Smooth muscle cell (in vitro differentiated cells): ENCODE data around the gene ODF2. TPM values are rescaled to one million over a fixed set of nuclear protein-coding genes. Genes with fewer than 3 reads are reported as not detected.

Experiments used
- DNase-seq: peaks from one replicate; lab custom pipeline; 2025; ENCODE audit not compliant: unreplicated experiment; lab: John Stamatoyannopoulos, UW
- H2AFZ ChIP-seq: fragments of 200-600 bp; sonication (generic); 2 replicates; pipeline ENCODE4 v1.6.0; 2016; ENCODE audit warnings: antibody characterized with exemption, low read depth, mild to moderate bottlenecking
- H3F3A ChIP-seq: fragments of 200-600 bp; sonication (generic); 2 replicates; pipeline ENCODE4 v1.6.0; 2017; ENCODE audit warnings: antibody characterized with exemption, low read depth
- H3K27ac ChIP-seq: fragments of 200-600 bp; sonication (generic); 2 replicates; pipeline ENCODE4 v1.5.1; 2016; ENCODE audit warnings: low read depth, mild to moderate bottlenecking
- H3K27me3 ChIP-seq: fragments of 200-600 bp; sonication (generic); 2 replicates; pipeline ENCODE4 v1.6.1; 2016; ENCODE audit warnings: low read depth, mild to moderate bottlenecking
- H3K36me3 ChIP-seq: fragments of 200-600 bp; sonication (generic); 2 replicates; pipeline ENCODE4 v1.5.1; 2016; ENCODE audit warnings: low read depth
- H3K4me1 ChIP-seq: fragments of 200-600 bp; sonication (generic); 2 replicates; pipeline ENCODE4 v1.5.1; 2016; ENCODE audit warnings: low read depth
- H3K4me2 ChIP-seq: fragments of 200-600 bp; sonication (generic); 2 replicates; pipeline ENCODE4 v1.6.0; 2016; ENCODE audit warnings: mild to moderate bottlenecking
- H3K4me3 ChIP-seq: fragments of 200-600 bp; sonication (generic); 2 replicates; pipeline ENCODE4 v1.5.1; 2016; ENCODE audit warnings: mild to moderate bottlenecking
- H3K79me2 ChIP-seq: fragments of 200-600 bp; sonication (generic); 2 replicates; pipeline ENCODE4 v1.6.0; 2016; ENCODE audit warnings: low read depth, mild to moderate bottlenecking
- H3K9ac ChIP-seq: fragments of 200-600 bp; sonication (generic); 2 replicates; pipeline ENCODE4 v1.6.0; 2016; ENCODE audit warnings: low read depth
- H3K9me3 ChIP-seq: fragments of 200-600 bp; sonication (generic); replicated peaks from 2 replicates; pipeline ENCODE4 v1.5.1; 2016; ENCODE audit warnings: low read depth
- H4K20me1 ChIP-seq: fragments of 200-600 bp; sonication (generic); 2 replicates; pipeline ENCODE4 v1.6.0; 2016; ENCODE audit warnings: low read depth
- WGBS: methylation state at CpG from one replicate; pipeline ENCODE4 v1.1.7; 2016; ENCODE audit warnings: low lambda C conversion rate; 5-methylcytosine and 5-hydroxymethylcytosine counted together
- polyA plus RNA-seq: library from polyadenylated mRNA; unstranded; fragments of >200 nt; fragmentation: Nextera tagmentation; extraction: Ambion mirVana; gene quantifications from 2 replicates; pipeline ENCODE4 v1.2.1, GENCODE V29; 2016
- total RNA-seq: library from RNA; depleted of rRNA; stranded (reverse); fragments of >200 nt; gene quantifications from 2 replicates; pipeline ENCODE4 v1.2.3, GENCODE V29; 2014
- TF ChIP-seq, protein P1 (sequence below): fragments of 200-600 bp; sonication (generic); IDR thresholded peaks from 2 replicates; pipeline ENCODE4 v1.5.1; 2017; ENCODE audit warnings: borderline replicate concordance, mild to moderate bottlenecking, antibody characterized with exemption; ENCODE audit not compliant: insufficient read depth, poor library complexity, severe bottlenecking

ODF2 gene
- total and polyA plus RNA-seq, 2 experiments from 2014 or later: 17.7 to 33.2 TPM

DNA sequence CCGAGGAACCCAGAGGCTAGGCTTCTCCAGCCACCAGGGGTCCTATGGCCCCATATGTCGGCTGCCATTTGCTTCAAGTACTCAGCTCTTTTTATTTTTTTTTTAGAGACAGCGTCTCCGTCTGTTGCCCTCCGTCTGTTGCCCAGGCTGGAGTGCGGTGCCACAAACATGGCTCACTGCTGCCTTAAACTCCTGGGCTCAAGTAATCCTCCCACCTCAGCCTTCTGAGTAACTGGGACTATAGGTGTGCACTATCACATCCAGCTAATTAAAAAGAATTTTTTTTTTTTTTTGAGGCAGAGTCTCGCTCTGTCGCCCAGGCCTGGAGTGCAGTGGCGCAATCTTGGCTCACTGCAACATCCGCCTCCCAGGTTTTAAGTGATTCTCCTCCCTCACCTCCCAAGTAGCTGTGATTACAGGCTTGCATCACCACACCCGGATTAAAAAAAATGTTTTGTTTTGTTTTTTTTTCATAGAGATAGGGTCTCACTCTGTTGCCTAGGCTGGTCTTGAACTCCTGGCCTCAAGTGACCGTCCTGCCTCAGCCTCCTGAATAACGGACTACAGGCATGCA is 26.2 kb upstream of the ODF2 start:
- TF ChIP-seq, protein P1, sequence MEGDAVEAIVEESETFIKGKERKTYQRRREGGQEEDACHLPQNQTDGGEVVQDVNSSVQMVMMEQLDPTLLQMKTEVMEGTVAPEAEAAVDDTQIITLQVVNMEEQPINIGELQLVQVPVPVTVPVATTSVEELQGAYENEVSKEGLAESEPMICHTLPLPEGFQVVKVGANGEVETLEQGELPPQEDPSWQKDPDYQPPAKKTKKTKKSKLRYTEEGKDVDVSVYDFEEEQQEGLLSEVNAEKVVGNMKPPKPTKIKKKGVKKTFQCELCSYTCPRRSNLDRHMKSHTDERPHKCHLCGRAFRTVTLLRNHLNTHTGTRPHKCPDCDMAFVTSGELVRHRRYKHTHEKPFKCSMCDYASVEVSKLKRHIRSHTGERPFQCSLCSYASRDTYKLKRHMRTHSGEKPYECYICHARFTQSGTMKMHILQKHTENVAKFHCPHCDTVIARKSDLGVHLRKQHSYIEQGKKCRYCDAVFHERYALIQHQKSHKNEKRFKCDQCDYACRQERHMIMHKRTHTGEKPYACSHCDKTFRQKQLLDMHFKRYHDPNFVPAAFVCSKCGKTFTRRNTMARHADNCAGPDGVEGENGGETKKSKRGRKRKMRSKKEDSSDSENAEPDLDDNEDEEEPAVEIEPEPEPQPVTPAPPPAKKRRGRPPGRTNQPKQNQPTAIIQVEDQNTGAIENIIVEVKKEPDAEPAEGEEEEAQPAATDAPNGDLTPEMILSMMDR: no peak
- H3K9ac ChIP-seq: no peak overlapping the region
- no peaks in the 10 kb centered on the region for H4K20me1 ChIP-seq
- H3K79me2 ChIP-seq: no peaks in the 10 kb centered on the region
- WGBS: 96% methylated on average over 13 of the region's 13 CpGs
- no peaks in the 10 kb centered on the region for H3K36me3 ChIP-seq
- no peaks in the 10 kb centered on the region for H3K27me3 ChIP-seq
- no peaks in the 10 kb centered on the region for H3K4me1 ChIP-seq
- no peak overlapping the region for H3K4me3 ChIP-seq
- no peak overlapping the region for H2AFZ ChIP-seq
- H3K4me2 ChIP-seq: no peak overlapping the region
- H3F3A ChIP-seq: no peaks in the 10 kb centered on the region
- no peaks in the 10 kb centered on the region for H3K9me3 ChIP-seq
- no peak for DNase-seq
- H3K27ac ChIP-seq: peak overlapping the region; percentile 61

DNA sequence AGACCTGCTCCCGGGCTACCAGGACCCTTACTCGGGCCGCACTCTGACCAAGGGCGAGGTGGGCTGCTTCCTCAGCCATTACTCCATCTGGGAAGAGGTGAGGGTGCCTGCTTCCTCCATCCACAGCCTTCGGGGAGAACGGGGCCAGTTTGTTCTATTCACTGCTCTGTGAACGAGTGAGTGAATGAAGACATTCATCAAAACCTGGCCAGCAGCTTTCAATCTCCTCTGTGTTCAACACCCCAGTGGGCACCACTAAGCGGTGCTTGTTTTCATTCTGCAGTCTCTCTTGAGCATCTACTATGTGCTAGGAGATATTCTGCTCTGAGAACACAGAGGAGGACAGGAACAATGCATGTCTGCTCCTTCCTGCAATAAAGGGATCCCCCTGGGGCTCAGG is 24.6 kb upstream of the ODF2 start:
- no peak for DNase-seq
- Histone ChIP-seq H3K27ac (no peak overlapping the region), H3K36me3 (no peaks in the 10 kb centered on the region), H3K27me3 (no peaks in the 10 kb centered on the region), H4K20me1 (no peaks in the 10 kb centered on the region), H3K9me3 (no peaks in the 10 kb centered on the region), H3K4me2 (no peak overlapping the region), H3F3A (no peaks in the 10 kb centered on the region), H3K4me3 (no peak overlapping the region), H2AFZ (no peak overlapping the region), H3K4me1 (no peaks in the 10 kb centered on the region), H3K9ac (no peak overlapping the region), H3K79me2 (no peaks in the 10 kb centered on the region)
- WGBS: 96% methylated on average over 8 of the region's 8 CpGs
- TF ChIP-seq, protein P1: no peak

DNA sequence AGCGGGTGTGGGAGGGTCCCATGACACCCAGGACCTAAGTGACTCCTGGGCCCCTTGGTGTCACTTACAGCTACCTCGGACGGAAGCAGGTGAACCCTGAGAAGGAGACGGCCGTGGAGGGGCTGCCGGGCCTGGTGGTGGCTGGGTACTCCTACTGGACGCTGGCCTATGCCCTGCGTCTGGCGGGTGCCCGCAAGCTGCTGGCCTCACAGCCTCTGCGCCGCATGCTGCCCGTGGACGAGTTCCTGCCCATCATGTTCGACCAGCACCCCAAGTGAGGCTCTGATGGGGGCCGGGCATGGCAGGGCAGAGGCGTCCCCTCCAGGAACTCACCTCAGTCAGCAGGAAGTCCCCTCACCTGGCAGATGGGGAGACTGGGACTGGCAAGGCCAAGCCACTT is 21.5 kb upstream of the ODF2 start:
- H3K79me2 ChIP-seq: no peaks in the 10 kb centered on the region
- no peak for DNase-seq
- H3K27me3 ChIP-seq: no peaks in the 10 kb centered on the region
- H3K9ac ChIP-seq: no peak overlapping the region
- no peak overlapping the region for H3K4me2 ChIP-seq
- H2AFZ ChIP-seq: no peak overlapping the region
- no peaks in the 10 kb centered on the region for H3F3A ChIP-seq
- over 99% methylated on average over 17 of the region's 17 CpGs for WGBS
- TF ChIP-seq, protein P1: no peak
- no peak overlapping the region for H3K4me3 ChIP-seq
- no peak overlapping the region for H3K27ac ChIP-seq
- H3K36me3 ChIP-seq: no peaks in the 10 kb centered on the region
- H3K9me3 ChIP-seq: no peaks in the 10 kb centered on the region
- H3K4me1 ChIP-seq: no peaks in the 10 kb centered on the region
- H4K20me1 ChIP-seq: no peaks in the 10 kb centered on the region

DNA sequence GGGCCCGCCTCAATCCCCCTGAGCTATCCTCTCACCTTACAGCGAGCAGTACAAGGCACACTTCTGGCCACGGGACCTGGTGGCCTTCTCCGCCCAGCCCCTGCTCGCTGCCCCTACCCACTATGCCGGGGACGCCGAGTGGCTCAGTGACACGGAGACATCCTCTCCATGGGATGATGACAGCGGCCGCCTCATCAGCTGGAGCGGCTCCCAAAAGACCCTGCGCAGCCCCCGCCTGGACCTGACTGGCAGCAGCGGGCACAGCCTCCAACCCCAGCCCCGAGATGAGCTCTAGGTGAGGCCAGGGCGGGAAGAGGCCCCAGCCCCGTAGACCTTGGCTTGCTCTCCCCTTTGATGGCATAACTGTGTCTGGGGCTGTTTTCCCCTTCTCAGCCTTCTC is 20.2 kb upstream of the ODF2 start:
- H3K9me3 ChIP-seq: no peaks in the 10 kb centered on the region
- no peak overlapping the region for H3K27ac ChIP-seq
- H2AFZ ChIP-seq: no peak overlapping the region
- no peaks in the 10 kb centered on the region for H3K4me1 ChIP-seq
- H3K9ac ChIP-seq: no peak overlapping the region
- no peaks in the 10 kb centered on the region for H3F3A ChIP-seq
- TF ChIP-seq, protein P1: no peak
- no peaks in the 10 kb centered on the region for H3K36me3 ChIP-seq
- no peaks in the 10 kb centered on the region for H3K79me2 ChIP-seq
- H4K20me1 ChIP-seq: no peaks in the 10 kb centered on the region
- H3K4me3 ChIP-seq: no peak overlapping the region
- no peak for DNase-seq
- H3K4me2 ChIP-seq: no peak overlapping the region
- 97% methylated on average over 17 of the region's 18 CpGs for WGBS
- H3K27me3 ChIP-seq: no peaks in the 10 kb centered on the region
